GM12878 (cell line): Measurements from ENCODE around the gene NMRK1. TPM values are rescaled to one million over a fixed set of nuclear protein-coding genes. Genes with fewer than 3 reads are reported as not detected.

Source experiments
- ATAC-seq: fragments of 200-7000 bp; cut with Tn5 transposase; 3 replicates; pipeline ENCODE4 v1.9.1; 2020; ENCODE audit warnings: mild to moderate bottlenecking, moderate library complexity
- BruUV-seq: library from RNA; stranded (reverse); fragments of 400-500 nt; replicated peaks from 2 replicates; lab custom pipeline; 2021; lab: Mats Ljungman, UMichigan
- CTCF ChIA-PET: fragments of 300-600 bp; sonication (Branson Sonifier 250); formaldehyde crosslinking; extraction: SDS; loops from one replicate; lab custom pipeline; 2021; ENCODE audit warnings: inconsistent platforms; lab: Yijun Ruan, JAX
- POLR2A ChIA-PET: fragments of 350-600 bp; formaldehyde crosslinking; extraction: SDS; loops from one replicate; lab custom pipeline; 2021; ENCODE audit warnings: inconsistent platforms; lab: Charles Lee
- RAD21 ChIA-PET: fragments of 300-600 bp; sonication (Branson Sonifier 250); formaldehyde crosslinking; loops from one replicate; lab custom pipeline; 2023; ENCODE audit warnings: antibody characterized with exemption; ENCODE audit not compliant: unreplicated experiment; lab: Charles Lee
- SMC1A ChIA-PET: fragments of 300-600 bp; sonication (Branson Sonifier 250); formaldehyde crosslinking; loops from one replicate; lab custom pipeline; 2023; ENCODE audit not compliant: unreplicated experiment, uncharacterized antibody; lab: Charles Lee
- DNase-seq: peaks from one replicate; pipeline ENCODE4 v3.0.0-alpha.2; 2011; ENCODE audit warnings: low read depth, low spot score
- FAIRE-seq: peaks from 3 replicates; lab custom pipeline; 2011; peaks lifted over from hg19 to GRCh38; lab: Jason Lieb, UNC
- H2AFZ ChIP-seq: 2 replicates; pipeline ENCODE4 v1.6.0; 2011; ENCODE audit warnings: low read depth, low read length, control low read depth; ENCODE audit not compliant: control insufficient read depth
- H3K27ac ChIP-seq: 2 replicates; pipeline ENCODE4 v1.5.1; 2011; ENCODE audit warnings: control low read depth; ENCODE audit not compliant: control insufficient read depth, insufficient read depth
- H3K27me3 ChIP-seq, 2 experiments: replicated peaks in 1 of 2; 2 replicates each; pipeline versions ENCODE4 v1.6.0 to v1.6.1; 2011; ENCODE audit warnings: low read length in 1 of 2; ENCODE audit not compliant: control insufficient read depth in 2 of 2, insufficient read depth in 2 of 2
- H3K36me3 ChIP-seq, 2 experiments: 2 replicates each; pipeline ENCODE4 v1.5.1; 2011; ENCODE audit warnings: low read length in 1 of 2; ENCODE audit not compliant: control insufficient read depth in 2 of 2, insufficient read depth in 2 of 2
- H3K4me1 ChIP-seq: 2 replicates; pipeline ENCODE4 v1.6.1; 2011; ENCODE audit warnings: mild to moderate bottlenecking, low read length, moderate library complexity, mixed read lengths; ENCODE audit not compliant: control insufficient read depth, insufficient read depth
- H3K4me2 ChIP-seq: 2 replicates; pipeline ENCODE4 v1.6.0; 2011; ENCODE audit warnings: control low read depth; ENCODE audit not compliant: control insufficient read depth, insufficient read depth
- H3K4me3 ChIP-seq: fragments of 200-600 bp; sonication (generic); 2 replicates; pipeline ENCODE4 v1.5.1; 2016
- H3K79me2 ChIP-seq: 2 replicates; pipeline ENCODE4 v1.6.0; 2011; ENCODE audit warnings: low read length; ENCODE audit not compliant: control insufficient read depth, insufficient read depth
- H3K9ac ChIP-seq: 2 replicates; pipeline ENCODE4 v1.8.0; 2011; ENCODE audit warnings: low read length, control low read depth, mixed read lengths; ENCODE audit not compliant: control insufficient read depth, insufficient read depth
- H3K9me3 ChIP-seq: replicated peaks from 3 replicates; pipeline ENCODE4 v1.5.1; 2011; ENCODE audit warnings: mild to moderate bottlenecking, low read length; ENCODE audit not compliant: control insufficient read depth, insufficient read depth
- H4K20me1 ChIP-seq: 2 replicates; pipeline ENCODE4 v1.6.0; 2011; ENCODE audit not compliant: control insufficient read depth, insufficient read depth
- BRCA1 ChIP-seq: IDR thresholded peaks from 2 replicates; pipeline ENCODE4 v1.6.1; 2011; ENCODE audit warnings: low read depth, low read length, improper control_type of control experiment
- CBX5 ChIP-seq: sonication (generic); IDR thresholded peaks from 2 replicates; pipeline ENCODE4 v1.6.1; 2016; ENCODE audit warnings: low read depth, moderate library complexity, mild to moderate bottlenecking, inconsistent platforms
- CHD1 ChIP-seq: IDR thresholded peaks from 2 replicates; pipeline ENCODE4 v1.6.1; 2012; ENCODE audit warnings: low read depth, low read length, improper control_type of control experiment
- KAT2A ChIP-seq: conservative IDR thresholded peaks from 2 replicates; pipeline ENCODE4 v1.6.1; 2011; ENCODE audit warnings: low read depth, low read length; ENCODE audit not compliant: control insufficient read depth
- NFXL1 ChIP-seq: fragments of 450-650 bp; IDR thresholded peaks from 2 replicates; pipeline ENCODE4 v1.6.1; 2017; ENCODE audit warnings: antibody characterized with exemption, mild to moderate bottlenecking, borderline replicate concordance
- NR2C1 ChIP-seq: fragments of 450-650 bp; IDR thresholded peaks from 2 replicates; pipeline ENCODE4 v1.6.1; 2017; ENCODE audit warnings: antibody characterized with exemption, mild to moderate bottlenecking, moderate library complexity
- RUNX3 ChIP-seq: IDR thresholded peaks from 2 replicates; pipeline ENCODE4 v1.6.1; 2012; ENCODE audit warnings: low read length, inconsistent platforms
- SMC3 ChIP-seq: IDR thresholded peaks from 2 replicates; pipeline ENCODE4 v1.6.1; 2011; ENCODE audit warnings: low read length, improper control_type of control experiment, borderline replicate concordance
- YBX1 ChIP-seq: fragments of 450-650 bp; IDR thresholded peaks from 2 replicates; pipeline ENCODE4 v1.6.1; 2016; ENCODE audit warnings: antibody characterized with exemption
- WGBS: methylation state at CpG from one replicate; pipeline ENCODE4 v1.1.6; 2016; ENCODE audit warnings: low lambda C conversion rate; ENCODE audit not compliant: insufficient replicate concordance, insufficient coverage; ENCODE audit errors: missing lambda C conversion rate; 5-methylcytosine and 5-hydroxymethylcytosine counted together
- in situ Hi-C: fragments of 300-500 bp; cut with MboI; formaldehyde crosslinking; loops from 9 replicates; pipeline ENCODE4 v1.14.3; 2018; ENCODE audit warnings: mixed read lengths
- intact Hi-C: fragments of 100-400 bp; cut with micrococcal nuclease; formaldehyde crosslinking; loops from one replicate; pipeline ENCODE4 v1.14.2; 2022; ENCODE audit not compliant: unreplicated experiment
- polyA plus RNA-seq, 11 experiments: library from polyadenylated mRNA; depleted of rRNA in 4 of 11; unstranded in 6 of 11; stranded (reverse) in 5 of 11; fragments of >200 nt; fragmentation: Nextera tagmentation in 4 of 11; fragmentation: Illumina TruSeq in 1 of 11; extraction: Ambion mirVana in 4 of 11; extraction: Trizol in 1 of 11; gene quantifications; 1 replicate in 1 of 11; 2 replicates in 10 of 11; pipeline versions ENCODE4 v1.2.1 to v1.2.3, GENCODE V29; 2011 to 2016; ENCODE audit warnings: inconsistent platforms in 2 of 11, missing spikeins in 2 of 11, low read depth in 1 of 11
- total RNA-seq, 4 experiments: library from RNA; depleted of rRNA in 3 of 4; stranded (reverse); fragments of >200 nt in 3 of 4; fragmentation: Illumina TruSeq in 1 of 4; extraction: Trizol in 1 of 4; gene quantifications; 2 replicates each; pipeline versions ENCODE4 v1.2.1 to v1.2.3, GENCODE V29; 2013 to 2021
- TF ChIP-seq, protein P1 (sequence below): IDR thresholded peaks from 2 replicates; pipeline ENCODE4 v1.6.1; 2012; ENCODE audit warnings: mild to moderate bottlenecking, low read depth, low read length
- TF ChIP-seq, protein P2 (sequence below): fragments of 450-650 bp; IDR thresholded peaks from 2 replicates; pipeline ENCODE4 v1.6.1; 2017; ENCODE audit warnings: mild to moderate bottlenecking, moderate library complexity
- TF ChIP-seq, protein P3 (sequence below): fragments of 450-650 bp; conservative IDR thresholded peaks from 2 replicates; pipeline ENCODE4 v1.6.1; 2017; ENCODE audit warnings: mild to moderate bottlenecking, moderate library complexity
- TF ChIP-seq, protein P4 (sequence below): IDR thresholded peaks from 2 replicates; pipeline ENCODE4 v1.6.1; 2011; ENCODE audit warnings: borderline replicate concordance, low read depth, mild to moderate bottlenecking, moderate library complexity, low read length; ENCODE audit not compliant: insufficient read depth, poor library complexity, severe bottlenecking

NMRK1 gene
- total and polyA plus RNA-seq, 10 of the 15 experiments (the other 5 are each of a cell fraction or from before 2014, with no cell fraction given): 8.4 to 17.2 (median 12.1) TPM

DNA sequence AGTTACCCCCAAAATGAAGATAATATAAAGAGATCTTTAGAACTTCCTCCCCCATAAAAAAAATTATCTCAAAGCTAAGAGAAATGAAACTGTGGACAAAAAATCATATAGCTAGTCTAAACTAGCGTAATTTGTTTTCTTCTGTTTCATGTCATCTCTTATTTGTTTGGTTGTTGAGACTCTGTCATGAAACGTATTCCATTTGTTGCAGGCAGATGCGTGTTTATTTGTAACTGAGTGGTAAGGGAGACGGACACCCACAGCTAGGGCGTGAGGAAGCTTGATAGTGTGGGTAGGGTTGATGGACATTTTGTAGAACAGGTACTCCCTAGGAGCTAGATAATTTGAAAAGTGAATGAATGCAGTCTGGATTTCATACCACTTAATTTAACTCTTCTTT, 42.2 kb upstream of the NMRK1 start:
- no TSS peak for BruUV-seq
- WGBS: 96% methylated on average over 5 of the region's 5 CpGs
- Histone ChIP-seq H2AFZ (no peak overlapping the region), H3K36me3 (peaks cover 2 to 18% of the 10 kb centered on the region in 2 experiments; a peak in 3 of 4 replicates), H4K20me1 (no peaks in the 10 kb centered on the region), H3K79me2 (no peaks in the 10 kb centered on the region), H3K27ac (no peak overlapping the region), H3K9ac (no peak overlapping the region), H3K9me3 (no peaks in the 10 kb centered on the region), H3K4me1 (no peaks in the 10 kb centered on the region), H3K27me3 (no peaks in the 10 kb centered on the region), H3K4me3 (no peak overlapping the region), H3K4me2 (no peak overlapping the region)
- ATAC-seq: no peak
- CTCF ChIA-PET: interaction anchor here (1.0 to 1.3 kb wide), 2 partner anchors 9 to 45 kb away, joined by 3 read pairs; no protein-coding TSS in a partner anchor
- in situ Hi-C loops: no loop called here
- RAD21 ChIA-PET: no interaction called here
- POLR2A ChIA-PET: no interaction called here
- DNase-seq: no peak
- intact Hi-C loops: no loop called here
- SMC1A ChIA-PET: interaction anchor here (1.2 kb wide), 1 partner anchor 26 kb away, joined by 3 read pairs; no protein-coding TSS in a partner anchor
- FAIRE-seq: no peak
- TF ChIP-seq, protein P1, sequence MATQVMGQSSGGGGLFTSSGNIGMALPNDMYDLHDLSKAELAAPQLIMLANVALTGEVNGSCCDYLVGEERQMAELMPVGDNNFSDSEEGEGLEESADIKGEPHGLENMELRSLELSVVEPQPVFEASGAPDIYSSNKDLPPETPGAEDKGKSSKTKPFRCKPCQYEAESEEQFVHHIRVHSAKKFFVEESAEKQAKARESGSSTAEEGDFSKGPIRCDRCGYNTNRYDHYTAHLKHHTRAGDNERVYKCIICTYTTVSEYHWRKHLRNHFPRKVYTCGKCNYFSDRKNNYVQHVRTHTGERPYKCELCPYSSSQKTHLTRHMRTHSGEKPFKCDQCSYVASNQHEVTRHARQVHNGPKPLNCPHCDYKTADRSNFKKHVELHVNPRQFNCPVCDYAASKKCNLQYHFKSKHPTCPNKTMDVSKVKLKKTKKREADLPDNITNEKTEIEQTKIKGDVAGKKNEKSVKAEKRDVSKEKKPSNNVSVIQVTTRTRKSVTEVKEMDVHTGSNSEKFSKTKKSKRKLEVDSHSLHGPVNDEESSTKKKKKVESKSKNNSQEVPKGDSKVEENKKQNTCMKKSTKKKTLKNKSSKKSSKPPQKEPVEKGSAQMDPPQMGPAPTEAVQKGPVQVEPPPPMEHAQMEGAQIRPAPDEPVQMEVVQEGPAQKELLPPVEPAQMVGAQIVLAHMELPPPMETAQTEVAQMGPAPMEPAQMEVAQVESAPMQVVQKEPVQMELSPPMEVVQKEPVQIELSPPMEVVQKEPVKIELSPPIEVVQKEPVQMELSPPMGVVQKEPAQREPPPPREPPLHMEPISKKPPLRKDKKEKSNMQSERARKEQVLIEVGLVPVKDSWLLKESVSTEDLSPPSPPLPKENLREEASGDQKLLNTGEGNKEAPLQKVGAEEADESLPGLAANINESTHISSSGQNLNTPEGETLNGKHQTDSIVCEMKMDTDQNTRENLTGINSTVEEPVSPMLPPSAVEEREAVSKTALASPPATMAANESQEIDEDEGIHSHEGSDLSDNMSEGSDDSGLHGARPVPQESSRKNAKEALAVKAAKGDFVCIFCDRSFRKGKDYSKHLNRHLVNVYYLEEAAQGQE: no peak
- no peak for TF ChIP-seq RUNX3
- TF ChIP-seq NFXL1: no peak
- TF ChIP-seq NR2C1: no peak
- no peak for TF ChIP-seq BRCA1
- TF ChIP-seq, protein P2, sequence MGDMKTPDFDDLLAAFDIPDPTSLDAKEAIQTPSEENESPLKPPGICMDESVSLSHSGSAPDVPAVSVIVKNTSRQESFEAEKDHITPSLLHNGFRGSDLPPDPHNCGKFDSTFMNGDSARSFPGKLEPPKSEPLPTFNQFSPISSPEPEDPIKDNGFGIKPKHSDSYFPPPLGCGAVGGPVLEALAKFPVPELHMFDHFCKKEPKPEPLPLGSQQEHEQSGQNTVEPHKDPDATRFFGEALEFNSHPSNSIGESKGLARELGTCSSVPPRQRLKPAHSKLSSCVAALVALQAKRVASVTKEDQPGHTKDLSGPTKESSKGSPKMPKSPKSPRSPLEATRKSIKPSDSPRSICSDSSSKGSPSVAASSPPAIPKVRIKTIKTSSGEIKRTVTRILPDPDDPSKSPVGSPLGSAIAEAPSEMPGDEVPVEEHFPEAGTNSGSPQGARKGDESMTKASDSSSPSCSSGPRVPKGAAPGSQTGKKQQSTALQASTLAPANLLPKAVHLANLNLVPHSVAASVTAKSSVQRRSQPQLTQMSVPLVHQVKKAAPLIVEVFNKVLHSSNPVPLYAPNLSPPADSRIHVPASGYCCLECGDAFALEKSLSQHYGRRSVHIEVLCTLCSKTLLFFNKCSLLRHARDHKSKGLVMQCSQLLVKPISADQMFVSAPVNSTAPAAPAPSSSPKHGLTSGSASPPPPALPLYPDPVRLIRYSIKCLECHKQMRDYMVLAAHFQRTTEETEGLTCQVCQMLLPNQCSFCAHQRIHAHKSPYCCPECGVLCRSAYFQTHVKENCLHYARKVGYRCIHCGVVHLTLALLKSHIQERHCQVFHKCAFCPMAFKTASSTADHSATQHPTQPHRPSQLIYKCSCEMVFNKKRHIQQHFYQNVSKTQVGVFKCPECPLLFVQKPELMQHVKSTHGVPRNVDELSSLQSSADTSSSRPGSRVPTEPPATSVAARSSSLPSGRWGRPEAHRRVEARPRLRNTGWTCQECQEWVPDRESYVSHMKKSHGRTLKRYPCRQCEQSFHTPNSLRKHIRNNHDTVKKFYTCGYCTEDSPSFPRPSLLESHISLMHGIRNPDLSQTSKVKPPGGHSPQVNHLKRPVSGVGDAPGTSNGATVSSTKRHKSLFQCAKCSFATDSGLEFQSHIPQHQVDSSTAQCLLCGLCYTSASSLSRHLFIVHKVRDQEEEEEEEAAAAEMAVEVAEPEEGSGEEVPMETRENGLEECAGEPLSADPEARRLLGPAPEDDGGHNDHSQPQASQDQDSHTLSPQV: no peak
- no peak for TF ChIP-seq SMC3
- TF ChIP-seq, protein P3, sequence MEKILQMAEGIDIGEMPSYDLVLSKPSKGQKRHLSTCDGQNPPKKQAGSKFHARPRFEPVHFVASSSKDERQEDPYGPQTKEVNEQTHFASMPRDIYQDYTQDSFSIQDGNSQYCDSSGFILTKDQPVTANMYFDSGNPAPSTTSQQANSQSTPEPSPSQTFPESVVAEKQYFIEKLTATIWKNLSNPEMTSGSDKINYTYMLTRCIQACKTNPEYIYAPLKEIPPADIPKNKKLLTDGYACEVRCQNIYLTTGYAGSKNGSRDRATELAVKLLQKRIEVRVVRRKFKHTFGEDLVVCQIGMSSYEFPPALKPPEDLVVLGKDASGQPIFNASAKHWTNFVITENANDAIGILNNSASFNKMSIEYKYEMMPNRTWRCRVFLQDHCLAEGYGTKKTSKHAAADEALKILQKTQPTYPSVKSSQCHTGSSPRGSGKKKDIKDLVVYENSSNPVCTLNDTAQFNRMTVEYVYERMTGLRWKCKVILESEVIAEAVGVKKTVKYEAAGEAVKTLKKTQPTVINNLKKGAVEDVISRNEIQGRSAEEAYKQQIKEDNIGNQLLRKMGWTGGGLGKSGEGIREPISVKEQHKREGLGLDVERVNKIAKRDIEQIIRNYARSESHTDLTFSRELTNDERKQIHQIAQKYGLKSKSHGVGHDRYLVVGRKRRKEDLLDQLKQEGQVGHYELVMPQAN: no peak
- no peak for TF ChIP-seq CBX5
- TF ChIP-seq, protein P4, sequence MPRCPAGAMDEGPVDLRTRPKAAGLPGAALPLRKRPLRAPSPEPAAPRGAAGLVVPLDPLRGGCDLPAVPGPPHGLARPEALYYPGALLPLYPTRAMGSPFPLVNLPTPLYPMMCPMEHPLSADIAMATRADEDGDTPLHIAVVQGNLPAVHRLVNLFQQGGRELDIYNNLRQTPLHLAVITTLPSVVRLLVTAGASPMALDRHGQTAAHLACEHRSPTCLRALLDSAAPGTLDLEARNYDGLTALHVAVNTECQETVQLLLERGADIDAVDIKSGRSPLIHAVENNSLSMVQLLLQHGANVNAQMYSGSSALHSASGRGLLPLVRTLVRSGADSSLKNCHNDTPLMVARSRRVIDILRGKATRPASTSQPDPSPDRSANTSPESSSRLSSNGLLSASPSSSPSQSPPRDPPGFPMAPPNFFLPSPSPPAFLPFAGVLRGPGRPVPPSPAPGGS: no peak
- no peak for TF ChIP-seq CHD1
- TF ChIP-seq YBX1: no peak
- TF ChIP-seq KAT2A: no peak
